ENCODE data around the gene RYR3.

Gene RYR3

DNA sequence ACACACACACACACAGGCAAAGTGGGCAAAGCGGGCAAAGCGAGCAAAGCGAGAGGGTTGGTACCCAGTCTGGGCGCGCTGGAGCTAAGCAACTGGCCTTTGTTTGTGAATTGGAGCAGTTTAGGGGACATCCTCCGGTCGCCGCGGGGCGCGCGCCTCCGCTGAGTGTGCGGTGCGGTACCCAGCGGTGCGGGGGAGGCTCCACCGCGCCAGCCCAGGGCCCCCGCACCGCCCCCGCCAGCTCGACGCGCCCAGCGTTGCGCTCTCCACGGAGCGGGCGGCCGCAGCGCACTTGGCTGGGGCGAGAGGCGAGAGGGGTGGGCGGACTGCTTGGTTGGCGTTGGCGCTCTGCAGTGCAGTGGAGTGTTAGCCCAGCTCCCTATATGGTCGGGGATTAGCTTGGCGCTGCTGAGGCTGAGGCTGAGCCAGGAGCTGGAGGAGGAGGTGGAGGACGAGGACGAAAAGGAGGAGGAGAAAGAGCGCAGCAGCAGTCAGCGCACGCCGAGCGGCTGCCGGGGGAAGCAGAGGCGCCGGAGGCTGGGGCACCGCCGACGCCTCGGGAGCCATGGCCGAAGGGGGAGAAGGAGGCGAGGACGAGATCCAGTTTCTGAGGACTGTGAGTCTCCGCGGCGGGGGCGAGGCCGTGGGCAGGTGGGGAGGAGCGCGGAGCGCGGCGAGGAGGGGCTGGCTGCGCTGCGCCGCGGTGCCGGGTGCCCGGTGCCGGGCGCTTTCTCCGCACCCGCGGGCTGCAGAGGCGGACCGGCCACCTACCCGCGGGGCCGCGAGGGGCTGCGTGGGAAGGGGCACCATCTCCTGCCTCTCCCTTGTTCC lies at the start of gene RYR3:
Gene RYR3 (plus strand): TSS at position 487 of the 831 bp plus-strand sequence. CDS start 79 bp downstream, at position 566.
- TF ChIP-seq, protein P1, sequence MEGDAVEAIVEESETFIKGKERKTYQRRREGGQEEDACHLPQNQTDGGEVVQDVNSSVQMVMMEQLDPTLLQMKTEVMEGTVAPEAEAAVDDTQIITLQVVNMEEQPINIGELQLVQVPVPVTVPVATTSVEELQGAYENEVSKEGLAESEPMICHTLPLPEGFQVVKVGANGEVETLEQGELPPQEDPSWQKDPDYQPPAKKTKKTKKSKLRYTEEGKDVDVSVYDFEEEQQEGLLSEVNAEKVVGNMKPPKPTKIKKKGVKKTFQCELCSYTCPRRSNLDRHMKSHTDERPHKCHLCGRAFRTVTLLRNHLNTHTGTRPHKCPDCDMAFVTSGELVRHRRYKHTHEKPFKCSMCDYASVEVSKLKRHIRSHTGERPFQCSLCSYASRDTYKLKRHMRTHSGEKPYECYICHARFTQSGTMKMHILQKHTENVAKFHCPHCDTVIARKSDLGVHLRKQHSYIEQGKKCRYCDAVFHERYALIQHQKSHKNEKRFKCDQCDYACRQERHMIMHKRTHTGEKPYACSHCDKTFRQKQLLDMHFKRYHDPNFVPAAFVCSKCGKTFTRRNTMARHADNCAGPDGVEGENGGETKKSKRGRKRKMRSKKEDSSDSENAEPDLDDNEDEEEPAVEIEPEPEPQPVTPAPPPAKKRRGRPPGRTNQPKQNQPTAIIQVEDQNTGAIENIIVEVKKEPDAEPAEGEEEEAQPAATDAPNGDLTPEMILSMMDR (IDR thresholded peaks at IDR 0.05; ENCODE audit: insufficient read depth, low read depth, low read length, missing control alignments), result no peak
- peak; percentile 53 for DNase-seq (ENCODE audit: low read depth)
- no peak within 1 kb of the TSS for H3K4me3 ChIP-seq (ENCODE audit: low read length)

DNA sequence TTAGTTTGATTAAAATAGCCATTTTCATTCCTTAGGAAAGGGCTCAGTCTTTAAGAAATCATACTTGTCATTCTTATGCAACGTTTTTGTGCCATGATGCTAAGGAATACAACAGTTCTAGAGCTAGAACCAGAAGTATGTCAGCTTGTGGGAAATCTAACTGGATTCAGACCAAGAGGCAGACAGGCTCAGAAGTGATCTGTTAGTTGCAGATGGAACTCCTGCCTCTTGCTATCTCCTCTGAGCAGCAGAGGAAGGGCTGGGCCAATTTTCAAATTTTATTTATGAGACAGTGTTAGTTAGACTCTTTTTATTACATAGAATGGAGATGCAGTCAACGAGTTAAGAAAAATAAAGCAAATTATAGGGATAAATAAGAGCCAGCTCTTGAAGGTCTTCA lies 48.5 kb upstream of the RYR3 start:
- no peak for DNase-seq (ENCODE audit: low read depth)
- no peak overlapping the region for H3K4me3 ChIP-seq (ENCODE audit: low read length)
- TF ChIP-seq, protein P1 (IDR thresholded peaks at IDR 0.05; ENCODE audit: insufficient read depth, low read depth, low read length, missing control alignments), result no peak

DNA sequence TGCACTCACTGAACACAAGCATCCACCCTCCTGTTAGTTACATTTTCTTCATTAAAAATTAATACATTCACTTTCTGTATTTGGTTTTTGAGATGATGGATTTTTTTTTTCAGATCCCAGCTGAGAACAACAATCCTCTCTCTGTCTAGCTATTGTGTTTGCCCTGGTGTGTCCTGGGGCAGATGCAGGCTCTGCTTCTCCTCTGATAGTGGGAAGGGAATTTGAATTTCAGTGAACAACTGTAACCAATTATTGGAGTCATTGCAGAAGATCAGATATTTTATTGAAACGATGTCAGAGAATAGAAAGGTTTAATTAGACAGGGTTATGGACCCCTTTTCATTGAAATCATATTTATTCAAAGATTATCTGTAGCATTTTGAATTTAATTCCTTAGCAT lies 33.1 kb upstream of the RYR3 start:
- DNase-seq (ENCODE audit: low read depth), result no peak
- TF ChIP-seq, protein P1 (IDR thresholded peaks at IDR 0.05; ENCODE audit: insufficient read depth, low read depth, low read length, missing control alignments), result no peak
- H3K4me3 ChIP-seq (ENCODE audit: low read length), result no peak overlapping the region

DNA sequence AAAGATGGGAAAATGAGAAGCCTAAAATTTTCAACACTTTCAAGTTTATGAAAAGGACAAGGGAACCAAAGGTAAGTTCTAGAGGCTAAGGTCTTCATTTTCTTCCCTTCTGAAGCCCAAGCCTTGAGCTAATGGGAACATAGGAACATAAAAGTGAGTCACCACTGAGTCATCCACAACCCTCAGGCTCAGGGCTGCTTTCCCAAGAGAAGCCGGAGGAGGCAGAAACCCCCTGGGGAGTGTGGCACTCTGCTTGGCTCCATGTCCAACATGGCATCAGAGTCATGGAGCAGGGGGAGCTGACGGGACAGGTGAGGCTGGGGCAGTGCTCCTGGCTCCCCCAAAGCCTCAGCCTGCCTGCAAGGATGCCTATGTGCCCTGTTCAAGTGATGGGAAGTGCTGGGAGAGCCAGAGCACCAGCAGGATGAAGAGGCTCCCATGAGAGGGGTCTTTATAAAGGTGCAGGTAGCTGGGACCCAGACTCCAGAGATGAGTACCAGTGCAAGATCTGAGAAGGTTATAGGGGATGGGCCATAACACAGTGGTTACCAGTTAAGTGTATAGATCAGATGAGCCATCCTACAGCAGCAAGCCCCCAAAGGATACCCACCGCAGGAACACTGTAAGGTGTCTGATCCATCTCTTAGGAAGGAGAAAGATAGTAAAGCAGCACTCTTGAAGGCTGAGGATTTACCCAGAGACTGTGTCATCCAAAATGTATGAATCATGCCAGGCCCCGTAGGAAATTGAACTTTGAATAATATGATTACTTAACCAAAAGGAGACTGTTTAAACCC lies 31.8 kb upstream of the RYR3 start:
- DNase-seq (ENCODE audit: low read depth), result peak; percentile 98
- TF ChIP-seq, protein P1 (IDR thresholded peaks at IDR 0.05; ENCODE audit: insufficient read depth, low read depth, low read length, missing control alignments), result peak; percentile 50
- H3K4me3 ChIP-seq (ENCODE audit: low read length), result no peak overlapping the region

DNA sequence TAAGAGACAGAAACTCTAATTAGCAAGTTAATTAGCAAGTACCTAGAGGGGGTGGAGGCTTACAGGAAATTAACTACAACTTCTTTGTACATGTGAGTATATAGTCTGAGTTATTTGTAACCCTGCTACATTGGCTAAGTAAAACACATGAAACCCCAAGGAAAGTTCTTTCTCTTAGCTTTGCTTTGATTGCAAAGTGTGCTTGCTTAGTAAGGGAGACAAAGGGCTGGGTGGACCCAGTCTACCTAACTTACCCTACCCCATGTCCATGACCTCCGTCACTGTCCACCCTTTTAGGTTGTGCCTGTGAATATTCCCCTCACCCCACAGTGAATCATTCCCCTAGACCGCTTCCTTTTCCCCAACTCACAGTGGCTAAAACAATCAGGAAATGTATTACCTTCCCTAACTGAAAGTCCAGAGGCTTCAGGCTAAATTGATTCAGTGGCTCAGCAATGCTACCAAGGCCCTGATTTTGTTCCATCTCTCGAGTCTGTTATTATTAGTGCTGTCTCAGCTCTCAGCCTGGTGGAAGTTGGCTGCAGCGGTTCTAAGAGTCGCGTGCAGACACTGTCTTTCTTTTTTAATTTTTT lies 31.1 kb upstream of the RYR3 start:
- H3K4me3 ChIP-seq (ENCODE audit: low read length), result no peak overlapping the region
- DNase-seq (ENCODE audit: low read depth), result peak; percentile 93
- TF ChIP-seq, protein P1 (IDR thresholded peaks at IDR 0.05; ENCODE audit: insufficient read depth, low read depth, low read length, missing control alignments), result no peak

DNA sequence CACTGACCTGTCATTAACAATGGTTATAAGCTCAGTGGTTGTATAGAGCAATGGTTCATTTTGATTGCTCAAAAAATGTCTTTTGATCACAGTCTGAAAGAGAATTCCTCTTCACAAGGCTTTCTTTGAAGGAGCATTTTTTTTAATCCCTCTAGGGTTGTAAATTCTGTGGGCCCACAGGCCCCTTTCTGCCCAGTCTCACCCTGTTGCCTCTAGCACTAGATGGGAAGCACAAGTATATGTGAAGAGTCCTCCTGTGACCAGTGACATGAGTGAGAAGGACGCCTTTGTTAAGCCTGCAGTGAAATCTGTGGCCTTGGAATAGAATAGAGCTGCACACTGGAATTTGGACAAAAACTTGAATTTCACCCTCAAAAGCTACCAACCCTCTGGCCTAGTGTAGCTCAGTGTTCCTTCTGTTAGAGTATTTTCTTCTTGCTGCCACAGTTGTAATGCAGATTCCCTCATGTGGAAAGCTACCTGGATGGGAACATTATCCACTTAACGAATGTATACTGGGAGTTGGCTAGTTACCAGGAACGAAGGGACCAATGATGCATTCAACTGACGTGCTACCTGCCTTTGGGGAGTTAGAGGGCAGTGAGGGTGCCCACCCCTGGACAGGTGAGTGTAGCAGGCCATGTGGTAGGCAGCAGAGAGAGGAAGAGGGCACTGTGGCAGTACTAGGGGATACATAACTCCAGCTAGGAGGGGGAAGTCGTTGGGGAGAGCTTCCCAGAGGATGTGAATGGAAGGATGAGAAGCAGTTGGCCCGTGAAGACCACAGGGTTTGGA lies 28.3 kb upstream of the RYR3 start:
- no peak for DNase-seq (ENCODE audit: low read depth)
- H3K4me3 ChIP-seq (ENCODE audit: low read length), result no peak overlapping the region
- TF ChIP-seq, protein P1 (IDR thresholded peaks at IDR 0.05; ENCODE audit: insufficient read depth, low read depth, low read length, missing control alignments), result no peak

All from epithelial cell of esophagus (primary cell).